Activated B cell treated with CpG ODN at 0.5 μM for 24 hours (primary cell): ENCODE data around the gene GSK3B. TPM values are rescaled to one million over a fixed set of nuclear protein-coding genes. Genes with fewer than 3 reads are reported as not detected.

Source experiments
- ATAC-seq: fragments of 200-7000 bp; cut with Tn5 transposase; one replicate; pipeline ENCODE4 v1.10.0; 2021; ENCODE audit warnings: low read depth, mild to moderate bottlenecking, moderate library complexity
- CTCF ChIA-PET: fragments of 350-600 bp; sonication (Branson Sonifier 250); formaldehyde crosslinking; loops from one replicate; lab custom pipeline; 2021; ENCODE audit warnings: antibody characterized with exemption; lab: Charles Lee
- POLR2A ChIA-PET: fragments of 350-600 bp; sonication (Branson Sonifier 250); formaldehyde crosslinking; loops from one replicate; lab custom pipeline; 2021; ENCODE audit warnings: antibody characterized with exemption; lab: Charles Lee
- DNase-seq: peaks from one replicate; pipeline ENCODE4 v3.0.0; 2022
- H3K27ac Mint-ChIP-seq: one replicate; pipeline ENCODE4 v1.8.0; 2020; ENCODE audit warnings: mixed read lengths
- H3K27me3 Mint-ChIP-seq: one replicate; pipeline ENCODE4 v1.8.0; 2021; ENCODE audit warnings: mixed read lengths
- H3K36me3 Mint-ChIP-seq: one replicate; pipeline ENCODE4 v1.8.0; 2021; ENCODE audit warnings: low read depth, mixed read lengths
- H3K4me1 Mint-ChIP-seq: one replicate; pipeline ENCODE4 v1.8.0; 2021; ENCODE audit warnings: mixed read lengths
- H3K4me3 Mint-ChIP-seq: one replicate; pipeline ENCODE4 v1.8.0; 2020; ENCODE audit warnings: mild to moderate bottlenecking, mixed read lengths
- H3K9me3 Mint-ChIP-seq: one replicate; pipeline ENCODE4 v1.8.0; 2020; ENCODE audit warnings: mixed read lengths
- CTCF ChIP-seq: fragments of 200-600 bp; IDR thresholded peaks from one replicate; pipeline ENCODE4 v1.8.0; 2022; ENCODE audit warnings: antibody characterized with exemption, mild to moderate bottlenecking
- intact Hi-C: fragments of 100-400 bp; cut with micrococcal nuclease; formaldehyde crosslinking; loops from one replicate; pipeline ENCODE4 v1.15.1; 2024
- total RNA-seq: library from RNA; stranded (reverse); gene quantifications from 2 replicates; pipeline ENCODE4 v1.2.3, GENCODE V29; 2022

Gene GSK3B
- total RNA-seq, 1 donor from 2014 or later, result 35.4 TPM

- no peaks in the 10 kb centered on the region for H3K4me1 Mint-ChIP-seq
- no peaks in the 10 kb centered on the region for H3K27me3 Mint-ChIP-seq
- ChIA-PET POLR2A (no interaction called here), CTCF (no interaction called here)
- no peak overlapping the region for H3K27ac Mint-ChIP-seq
- ATAC-seq, result no peak
- H3K4me3 Mint-ChIP-seq, result no peak overlapping the region
- DNase-seq, result no peak
- H3K9me3 Mint-ChIP-seq, result no peaks in the 10 kb centered on the region
- intact Hi-C loops, result no loop called here
- no peaks in the 10 kb centered on the region for H3K36me3 Mint-ChIP-seq
- TF ChIP-seq CTCF, result no peak
These were observed 43.3 kb upstream of the GSK3B start for GRCh38 chr3:120137548-120137947.

- no peak for TF ChIP-seq CTCF
- Mint-ChIP-seq H3K27ac (no peak overlapping the region), H3K9me3 (no peaks in the 10 kb centered on the region), H3K36me3 (no peaks in the 10 kb centered on the region), H3K4me3 (no peak overlapping the region), H3K4me1 (no peaks in the 10 kb centered on the region), H3K27me3 (no peaks in the 10 kb centered on the region)
- no peak for ATAC-seq
- ChIA-PET POLR2A (no interaction called here), CTCF (interaction anchor here (1.2 to 2.1 kb wide), 2 partner anchors 16 to 238 kb away, joined by 3 to 7 read pairs; no protein-coding TSS in a partner anchor)
- intact Hi-C loops, result no loop called here
- no peak for DNase-seq
These were observed 36.4 kb upstream of the GSK3B start for GRCh38 chr3:120130656-120131055.

- ATAC-seq, result no peak
- no peak overlapping the region for H3K27ac Mint-ChIP-seq
- H3K9me3 Mint-ChIP-seq, result no peaks in the 10 kb centered on the region
- no peak for TF ChIP-seq CTCF
- no peaks in the 10 kb centered on the region for H3K36me3 Mint-ChIP-seq
- H3K4me3 Mint-ChIP-seq, result no peak overlapping the region
- no peaks in the 10 kb centered on the region for H3K27me3 Mint-ChIP-seq
- H3K4me1 Mint-ChIP-seq, result no peaks in the 10 kb centered on the region
- POLR2A ChIA-PET, result no interaction called here
- DNase-seq, result no peak
- CTCF ChIA-PET, result interaction anchor here (1.2 to 2.1 kb wide), 2 partner anchors 17 to 238 kb away, joined by 3 to 7 read pairs; no protein-coding TSS in a partner anchor
- intact Hi-C loops, result no loop called here
These were observed 35.7 kb upstream of the GSK3B start for GRCh38 chr3:120129718-120130513.

- no peak for ATAC-seq
- intact Hi-C loops, result no loop called here
- DNase-seq, result no peak
- Mint-ChIP-seq H3K27ac (no peak overlapping the region), H3K27me3 (no peaks in the 10 kb centered on the region), H3K4me1 (no peaks in the 10 kb centered on the region), H3K36me3 (no peaks in the 10 kb centered on the region), H3K9me3 (no peaks in the 10 kb centered on the region), H3K4me3 (no peak overlapping the region)
- POLR2A ChIA-PET, result no interaction called here
- no peak for TF ChIP-seq CTCF
- CTCF ChIA-PET, result interaction anchor here (2.1 kb wide), 1 partner anchor 237 kb away, joined by 7 read pairs; no protein-coding TSS in a partner anchor
These were observed 34.8 kb upstream of the GSK3B start for GRCh38 chr3:120129051-120129450.

GRCh38 chr3:120125992-120126391 is 31.7 kb upstream of the GSK3B start:
- no peaks in the 10 kb centered on the region for H3K36me3 Mint-ChIP-seq
- peaks cover 1% of the 10 kb centered on the region for H3K9me3 Mint-ChIP-seq
- intact Hi-C loops, result no loop called here
- no peaks in the 10 kb centered on the region for H3K27me3 Mint-ChIP-seq
- ChIA-PET POLR2A (no interaction called here), CTCF (no interaction called here)
- no peaks in the 10 kb centered on the region for H3K4me1 Mint-ChIP-seq
- ATAC-seq, result no peak
- no peak for DNase-seq
- no peak for TF ChIP-seq CTCF
- no peak overlapping the region for H3K4me3 Mint-ChIP-seq
- H3K27ac Mint-ChIP-seq, result no peak overlapping the region
